Natural killer cell (primary cell): ENCODE measurements around the gene LARGE1. TPM values are rescaled to one million over a fixed set of nuclear protein-coding genes. Genes with fewer than 3 reads are reported as not detected.

Source experiments
- ATAC-seq, 3 donors: fragments of 150-1000 bp in 2 of 3; fragments of 200-7000 bp in 1 of 3; cut with Tn5 transposase; 1 replicate in 1 of 3; 2 replicates in 2 of 3; pipeline ENCODE4 v1.10.0; 2021; ENCODE audit warnings: mild to moderate bottlenecking in 2 of 3, moderate library complexity in 2 of 3
- DNase-seq, 2 donors: peaks; one replicate each; pipeline versions ENCODE4 v3.0.0 to v3.0.0-alpha.2; 2013 to 2021; ENCODE audit warnings: mixed read lengths in 1 of 2
- H3K27ac ChIP-seq: one replicate; pipeline ENCODE4 v1.5.1; 2013; ENCODE audit warnings: mild to moderate bottlenecking, low read length
- H3K27me3 ChIP-seq: one replicate; pipeline ENCODE4 v1.6.1; 2013; ENCODE audit warnings: low read length; ENCODE audit not compliant: control insufficient read depth, insufficient read depth
- H3K36me3 ChIP-seq: one replicate; pipeline ENCODE4 v1.6.1; 2013; ENCODE audit warnings: low read length; ENCODE audit not compliant: control insufficient read depth, insufficient read depth
- H3K4me1 ChIP-seq: one replicate; pipeline ENCODE4 v1.6.1; 2013; ENCODE audit warnings: low read length; ENCODE audit not compliant: control insufficient read depth, insufficient read depth
- H3K4me3 ChIP-seq: one replicate; pipeline ENCODE4 v1.5.1; 2013; ENCODE audit warnings: low read length
- H3K9me3 ChIP-seq: one replicate; pipeline ENCODE4 v1.6.1; 2013; ENCODE audit warnings: low read length; ENCODE audit not compliant: control insufficient read depth, insufficient read depth
- H3K27ac Mint-ChIP-seq, 2 donors: one replicate each; pipeline ENCODE4 v1.8.0; 2022; ENCODE audit warnings: mild to moderate bottlenecking in 2 of 2, mixed read lengths in 2 of 2, moderate library complexity in 1 of 2
- H3K27me3 Mint-ChIP-seq, 2 donors: one replicate each; pipeline ENCODE4 v1.8.0; 2022; ENCODE audit warnings: low read depth in 2 of 2, mixed read lengths in 2 of 2
- H3K36me3 Mint-ChIP-seq: one replicate; pipeline ENCODE4 v1.8.0; 2022; ENCODE audit warnings: mixed read lengths
- H3K4me1 Mint-ChIP-seq, 2 donors: one replicate each; pipeline ENCODE4 v1.8.0; 2022; ENCODE audit warnings: mixed read lengths in 2 of 2
- H3K4me3 Mint-ChIP-seq: one replicate; pipeline ENCODE4 v1.8.0; 2022; ENCODE audit warnings: mild to moderate bottlenecking, moderate library complexity, mixed read lengths
- H3K9me3 Mint-ChIP-seq, 2 donors: one replicate each; pipeline ENCODE4 v1.8.0; 2022; ENCODE audit warnings: mixed read lengths in 2 of 2
- WGBS: methylation state at CpG from one replicate; pipeline ENCODE4 v1.1.7; 2013; ENCODE audit warnings: missing lambda C conversion rate; ENCODE audit not compliant: insufficient coverage; 5-methylcytosine and 5-hydroxymethylcytosine counted together
- intact Hi-C: fragments of 100-400 bp; cut with micrococcal nuclease; formaldehyde crosslinking; loops from one replicate; pipeline ENCODE4 v1.14.2; 2022
- total RNA-seq, 4 donors: library from RNA; stranded (reverse); fragments of 120-200 nt in 1 of 4; gene quantifications; one replicate each; pipeline versions ENCODE4 v1.2.3 to v1.2.4, GENCODE V29; 2013 to 2022
- TF ChIP-seq, protein P1 (sequence below): fragments of 200-600 bp; IDR thresholded peaks from one replicate; pipeline ENCODE4 v1.8.0; 2022; ENCODE audit warnings: antibody characterized with exemption

LARGE1 gene
- total RNA-seq, 3 donors from 2014 or later (not counting 1 experiment from before 2014, with no cell fraction given), result 2.6 to 11.6 (median 4.1) TPM

DNA sequence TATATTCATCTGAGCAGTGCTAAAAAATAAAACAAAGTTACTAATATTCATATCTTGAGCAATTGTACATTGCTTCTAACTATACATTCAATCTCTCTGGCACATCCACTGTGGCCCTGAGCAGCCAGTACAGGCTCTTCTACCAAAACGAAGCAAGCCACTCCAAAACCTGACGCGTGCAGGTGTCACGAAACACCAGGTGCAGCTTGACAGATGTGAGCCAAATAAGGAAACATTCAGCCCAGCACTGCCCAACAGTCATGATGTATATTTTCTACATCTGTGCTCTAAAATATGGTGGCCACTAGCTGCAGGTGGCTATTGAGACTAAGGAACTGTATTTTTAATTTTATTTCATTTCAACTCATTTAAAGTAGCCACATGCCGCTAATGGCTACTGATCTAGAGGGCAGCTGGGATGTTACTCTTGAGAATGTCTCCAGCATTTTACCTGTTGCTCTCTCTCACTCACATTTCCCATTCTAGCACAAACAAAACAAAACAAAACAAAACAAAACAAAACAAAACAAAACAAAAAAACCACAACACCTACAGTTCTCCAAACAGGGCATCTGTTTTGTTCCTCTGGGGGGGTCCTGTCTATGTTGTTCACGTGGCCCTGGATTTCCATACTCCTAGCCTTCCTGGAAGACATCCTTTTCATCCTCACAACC lies 77.7 kb downstream of the LARGE1 start:
- Mint-ChIP-seq H3K4me1 (no peaks in the 10 kb centered on the region), H3K9me3 (peaks cover 0 to 7% of the 10 kb centered on the region in 2 donors), H3K27me3 (peaks cover 0 to 6% of the 10 kb centered on the region in 2 donors), H3K36me3 (no peaks in the 10 kb centered on the region), H3K27ac (no peak overlapping the region), H3K4me3 (no peak overlapping the region)
- H3K27me3 ChIP-seq, result no peaks in the 10 kb centered on the region
- DNase-seq (no peak), ATAC-seq (no peak)
- no peak overlapping the region for H3K4me3 ChIP-seq
- H3K27ac ChIP-seq, result no peak overlapping the region
- no peaks in the 10 kb centered on the region for H3K4me1 ChIP-seq
- intact Hi-C loops, result no loop called here
- no peaks in the 10 kb centered on the region for H3K36me3 ChIP-seq
- TF ChIP-seq, protein P1, sequence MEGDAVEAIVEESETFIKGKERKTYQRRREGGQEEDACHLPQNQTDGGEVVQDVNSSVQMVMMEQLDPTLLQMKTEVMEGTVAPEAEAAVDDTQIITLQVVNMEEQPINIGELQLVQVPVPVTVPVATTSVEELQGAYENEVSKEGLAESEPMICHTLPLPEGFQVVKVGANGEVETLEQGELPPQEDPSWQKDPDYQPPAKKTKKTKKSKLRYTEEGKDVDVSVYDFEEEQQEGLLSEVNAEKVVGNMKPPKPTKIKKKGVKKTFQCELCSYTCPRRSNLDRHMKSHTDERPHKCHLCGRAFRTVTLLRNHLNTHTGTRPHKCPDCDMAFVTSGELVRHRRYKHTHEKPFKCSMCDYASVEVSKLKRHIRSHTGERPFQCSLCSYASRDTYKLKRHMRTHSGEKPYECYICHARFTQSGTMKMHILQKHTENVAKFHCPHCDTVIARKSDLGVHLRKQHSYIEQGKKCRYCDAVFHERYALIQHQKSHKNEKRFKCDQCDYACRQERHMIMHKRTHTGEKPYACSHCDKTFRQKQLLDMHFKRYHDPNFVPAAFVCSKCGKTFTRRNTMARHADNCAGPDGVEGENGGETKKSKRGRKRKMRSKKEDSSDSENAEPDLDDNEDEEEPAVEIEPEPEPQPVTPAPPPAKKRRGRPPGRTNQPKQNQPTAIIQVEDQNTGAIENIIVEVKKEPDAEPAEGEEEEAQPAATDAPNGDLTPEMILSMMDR, result no peak
- H3K9me3 ChIP-seq, result no peaks in the 10 kb centered on the region
- WGBS, result 78% methylated on average over 6 of the region's 6 CpGs

DNA sequence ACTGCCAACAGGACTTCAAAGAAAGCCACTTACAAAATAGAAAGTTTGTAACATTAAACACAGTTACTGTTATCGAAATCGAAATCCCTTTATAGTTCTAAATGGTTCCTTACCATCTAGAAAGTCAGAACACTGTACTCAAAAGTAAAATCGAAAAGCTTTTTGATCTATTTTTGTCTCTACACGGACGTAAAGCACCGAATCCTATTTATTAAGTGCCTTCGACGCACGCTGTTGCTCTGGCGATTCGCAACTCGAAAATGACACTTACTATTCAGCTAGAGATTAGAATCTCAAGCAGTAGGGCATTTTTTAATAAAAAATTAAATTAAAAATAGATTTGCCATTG lies 78.3 kb downstream of the LARGE1 start:
- H3K36me3 ChIP-seq, result no peaks in the 10 kb centered on the region
- no peak overlapping the region for H3K27ac ChIP-seq
- no peaks in the 10 kb centered on the region for H3K4me1 ChIP-seq
- no peak overlapping the region for H3K4me3 ChIP-seq
- Mint-ChIP-seq H3K4me3 (no peak overlapping the region), H3K4me1 (no peaks in the 10 kb centered on the region), H3K27ac (no peak overlapping the region), H3K27me3 (peaks cover 0 to 6% of the 10 kb centered on the region in 2 donors), H3K9me3 (peaks cover 0 to 6% of the 10 kb centered on the region in 2 donors), H3K36me3 (no peaks in the 10 kb centered on the region)
- no peaks in the 10 kb centered on the region for H3K27me3 ChIP-seq
- no peaks in the 10 kb centered on the region for H3K9me3 ChIP-seq
- DNase-seq (no peak), ATAC-seq (no peak)
- TF ChIP-seq, protein P1, result no peak
- intact Hi-C loops, result no loop called here
- WGBS, result 91% methylated on average over 10 of the region's 12 CpGs

DNA sequence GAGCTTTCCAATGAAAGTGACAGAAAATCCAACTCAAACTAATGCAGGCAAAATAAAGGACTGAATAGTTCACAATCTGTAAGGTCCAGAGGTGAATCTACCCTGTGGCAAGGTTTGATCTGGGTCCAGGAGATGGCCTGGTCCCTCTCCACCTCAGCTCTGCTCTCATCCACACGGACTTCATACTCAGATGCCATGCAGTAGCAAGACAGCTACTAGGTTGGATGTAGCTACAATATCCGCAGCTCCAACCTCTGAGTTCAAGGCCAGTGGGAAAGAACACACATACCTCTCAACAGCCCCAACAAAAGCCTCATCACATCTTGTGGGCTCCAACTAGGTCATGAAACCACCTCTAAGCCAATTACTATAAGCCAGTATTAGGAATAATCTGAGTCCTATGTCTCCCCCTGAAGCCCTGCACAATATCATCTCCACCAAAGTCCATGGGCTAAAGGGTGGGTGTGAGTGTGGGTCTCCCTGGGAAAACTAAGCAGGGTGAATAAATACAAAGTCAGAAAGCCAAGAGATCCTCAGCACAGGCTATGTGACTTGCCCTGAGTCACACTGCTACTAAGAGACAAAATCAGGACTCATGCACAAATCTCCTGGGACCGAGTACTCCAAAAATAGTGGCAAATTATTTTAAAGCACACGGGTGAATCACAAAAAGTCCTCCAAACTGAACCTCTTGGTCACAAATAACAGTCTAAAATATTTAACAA lies 78.8 kb downstream of the LARGE1 start:
- WGBS, result 73% methylated on average over 4 of the region's 4 CpGs
- Histone ChIP-seq H3K4me3 (no peak overlapping the region), H3K27ac (no peak overlapping the region), H3K36me3 (no peaks in the 10 kb centered on the region), H3K9me3 (no peaks in the 10 kb centered on the region), H3K27me3 (no peaks in the 10 kb centered on the region), H3K4me1 (no peaks in the 10 kb centered on the region)
- H3K4me1 Mint-ChIP-seq, result no peaks in the 10 kb centered on the region
- TF ChIP-seq, protein P1, result no peak
- H3K27ac Mint-ChIP-seq, result no peak overlapping the region
- intact Hi-C loops, result no loop called here
- no peaks in the 10 kb centered on the region for H3K36me3 Mint-ChIP-seq
- H3K9me3 Mint-ChIP-seq, result peaks cover 0 to 4% of the 10 kb centered on the region in 2 donors
- ATAC-seq, result no peak
- no peak overlapping the region for H3K4me3 Mint-ChIP-seq
- peaks cover 0 to 6% of the 10 kb centered on the region in 2 donors for H3K27me3 Mint-ChIP-seq
- DNase-seq, result no peak
